ENCODE data around the gene MMD2. TPM values are rescaled to one million over a fixed set of nuclear protein-coding genes. Genes with fewer than 3 reads are reported as not detected.
A peak's percentile ranks its signal among the peaks of the same experiment; 100 is the strongest.
"Not testable (repeated sequence)": the region's sequence is repeated elsewhere in the genome, so short reads cannot be mapped to it uniquely, and the experiment has no call there.

The MMD2 gene
- total RNA-seq, 1 experiment from 2014 or later: not detected

DNA sequence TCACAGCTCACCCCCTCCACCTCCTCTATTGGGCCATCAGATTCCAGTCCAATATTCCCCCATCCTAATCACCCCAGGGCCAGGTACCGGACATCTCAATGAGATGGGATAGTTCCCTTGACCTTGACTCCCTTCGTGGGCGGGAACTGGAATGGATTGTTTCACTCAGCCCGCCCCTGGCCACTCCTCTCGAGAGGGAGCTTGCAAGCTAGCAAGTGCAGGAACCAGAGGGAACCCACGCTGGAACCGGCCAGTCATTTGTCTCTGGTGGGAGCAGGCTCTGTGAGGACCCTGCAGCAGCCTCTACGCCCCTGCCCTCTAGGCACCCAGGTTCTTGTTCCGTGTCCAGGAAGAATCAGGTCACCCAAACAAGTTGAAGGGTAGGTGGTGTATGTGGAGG lies 64.5 kb downstream of the MMD2 start:
- DNase-seq (ENCODE audit: low spot score): no peak

DNA sequence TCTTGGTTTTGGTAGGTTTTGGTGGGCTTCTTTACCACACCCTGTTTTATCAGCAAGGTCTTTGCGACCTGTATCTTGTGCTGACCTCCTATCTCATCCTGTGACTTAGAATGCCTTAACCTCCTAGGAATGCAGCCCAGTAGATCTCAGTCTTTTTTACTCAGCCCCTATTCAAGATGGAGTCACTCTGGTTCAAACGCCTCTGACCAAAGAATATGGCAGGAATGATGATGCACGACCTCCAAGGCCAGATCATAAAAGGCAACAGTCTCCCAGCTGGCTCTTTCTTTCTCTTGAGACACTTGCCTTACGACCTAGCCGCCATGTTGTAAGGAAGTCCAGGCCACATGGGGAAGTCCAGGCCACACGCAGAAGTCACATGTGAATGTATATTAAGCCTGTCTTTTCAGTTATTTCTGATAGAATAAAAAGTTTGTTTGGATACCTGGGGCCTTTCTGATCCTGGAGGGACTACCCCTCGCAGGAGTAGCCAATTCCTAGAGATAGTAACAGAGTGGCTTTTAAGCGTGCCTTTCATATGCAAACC lies 65.0 kb downstream of the MMD2 start:
- no peak for DNase-seq (ENCODE audit: low spot score)

DNA sequence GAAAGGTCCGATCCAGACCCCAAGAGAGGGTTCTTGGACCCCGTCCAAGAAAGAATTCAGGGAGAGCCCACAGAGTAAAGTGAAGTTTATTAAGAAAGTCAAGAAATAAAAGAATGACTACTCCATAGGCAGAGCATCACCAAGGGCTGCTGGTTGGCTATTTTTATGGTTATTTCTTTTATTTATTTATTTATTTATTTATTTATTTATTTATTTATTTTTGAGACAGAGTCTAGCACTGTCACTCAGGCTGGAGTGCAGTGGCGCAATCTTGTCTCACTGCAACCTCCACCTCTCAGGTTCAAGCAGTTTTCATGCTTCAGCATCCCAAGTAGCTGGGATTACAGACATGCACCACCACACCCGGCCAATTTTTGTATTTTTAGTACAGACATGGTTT lies 65.8 kb downstream of the MMD2 start:
- not testable (repeated sequence) for DNase-seq (ENCODE audit: low spot score)

DNA sequence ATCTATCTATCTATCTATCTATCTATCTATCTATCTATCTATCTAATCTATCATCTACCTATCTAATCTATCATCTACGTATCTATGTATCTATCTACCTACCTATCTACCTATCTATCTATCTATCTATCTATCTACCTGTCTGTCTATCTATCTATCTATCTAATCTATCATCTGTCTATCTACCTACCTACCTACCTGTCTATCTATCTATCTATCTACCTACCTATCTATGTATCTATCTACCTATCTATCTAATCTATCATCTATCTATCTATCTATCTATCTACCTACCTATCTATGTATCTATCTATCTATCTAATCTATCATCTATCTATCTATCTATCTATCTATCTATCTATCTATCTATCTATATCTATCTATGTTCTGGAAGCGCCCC lies 67.5 kb downstream of the MMD2 start:
- DNase-seq (ENCODE audit: low spot score): not testable (repeated sequence)

DNA sequence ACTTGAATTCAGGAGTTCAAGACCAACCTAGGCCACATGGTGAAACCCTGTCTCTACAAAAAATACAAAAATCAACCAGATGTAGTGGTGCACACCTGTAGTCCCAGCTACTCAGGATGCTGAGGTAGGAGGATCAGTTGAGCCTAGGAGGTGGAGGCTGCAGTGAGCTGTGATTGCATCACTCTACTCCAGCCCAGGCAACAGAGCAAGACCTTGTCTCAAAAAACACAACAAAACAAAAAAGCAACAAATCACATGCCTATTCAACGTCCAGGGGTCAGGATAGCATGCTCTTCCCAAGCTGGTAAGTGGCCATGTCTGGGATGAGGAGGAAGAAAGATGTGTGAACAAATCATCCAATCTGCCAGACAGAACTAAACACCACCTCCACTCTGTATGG lies 69.3 kb downstream of the MMD2 start:
- DNase-seq (ENCODE audit: low spot score): no peak

DNA sequence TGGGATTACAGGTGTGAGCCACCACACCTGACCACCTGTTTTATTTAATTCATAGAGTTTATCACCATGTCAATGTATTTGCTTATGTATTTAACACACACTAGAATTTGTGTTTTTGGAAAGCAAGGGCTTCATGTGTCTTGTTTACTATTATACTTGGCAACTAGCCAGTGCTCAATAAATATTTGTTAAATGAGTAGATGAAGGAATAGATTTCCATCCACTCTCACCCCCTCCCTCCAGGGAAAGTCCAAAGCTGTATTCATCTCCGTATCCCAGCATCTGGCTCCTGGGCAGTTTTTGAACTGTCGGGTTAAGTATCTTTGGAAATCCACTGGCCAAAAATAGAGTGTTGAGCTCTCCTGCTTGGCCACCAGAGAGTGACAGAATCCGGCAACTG lies 70.8 kb downstream of the MMD2 start:
- DNase-seq (ENCODE audit: low spot score): no peak

DNA sequence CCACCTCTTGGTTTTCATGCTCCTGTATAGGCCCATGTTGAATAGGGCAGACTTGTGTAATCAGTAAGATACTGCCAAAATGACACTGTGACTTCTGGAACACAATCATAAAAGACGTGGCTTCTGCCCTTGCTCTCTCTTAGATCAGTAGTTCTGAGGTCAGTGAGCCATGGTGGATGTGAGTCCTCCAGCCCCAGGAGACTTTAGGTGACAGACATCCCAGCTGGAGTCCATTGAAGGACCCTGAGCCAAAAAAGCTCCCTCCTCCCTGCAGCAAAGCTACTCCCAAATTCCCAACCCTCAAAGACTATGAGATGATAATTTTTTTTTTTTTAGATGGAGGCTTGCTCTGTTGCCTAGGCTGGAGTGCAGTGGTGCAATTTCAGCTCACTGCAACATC lies 72.3 kb downstream of the MMD2 start:
- no peak for DNase-seq (ENCODE audit: low spot score)

DNA sequence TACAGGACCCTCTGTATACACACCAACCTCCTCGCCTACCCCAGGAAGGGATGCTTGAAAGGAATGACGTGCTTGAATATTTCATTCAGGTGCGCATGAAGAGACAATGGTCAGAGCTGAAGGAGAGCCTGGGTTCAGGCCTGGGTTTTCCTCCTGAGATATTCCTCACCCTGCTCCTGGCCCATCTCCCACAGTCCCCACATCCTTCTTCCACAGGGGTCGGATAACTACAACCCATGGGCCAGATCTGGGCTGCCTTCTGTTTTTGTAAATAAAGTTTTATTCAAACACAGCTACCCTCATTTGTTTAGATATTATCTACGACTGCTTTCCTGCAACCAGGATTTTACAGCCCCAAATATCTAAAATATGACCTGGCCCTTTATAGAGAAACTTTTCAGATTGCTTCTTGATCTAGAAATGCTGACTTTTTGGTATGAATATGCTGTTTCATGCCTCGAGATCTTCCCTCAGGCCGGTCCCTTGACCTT lies 73.6 kb downstream of the MMD2 start:
- no peak for DNase-seq (ENCODE audit: low spot score)

DNA sequence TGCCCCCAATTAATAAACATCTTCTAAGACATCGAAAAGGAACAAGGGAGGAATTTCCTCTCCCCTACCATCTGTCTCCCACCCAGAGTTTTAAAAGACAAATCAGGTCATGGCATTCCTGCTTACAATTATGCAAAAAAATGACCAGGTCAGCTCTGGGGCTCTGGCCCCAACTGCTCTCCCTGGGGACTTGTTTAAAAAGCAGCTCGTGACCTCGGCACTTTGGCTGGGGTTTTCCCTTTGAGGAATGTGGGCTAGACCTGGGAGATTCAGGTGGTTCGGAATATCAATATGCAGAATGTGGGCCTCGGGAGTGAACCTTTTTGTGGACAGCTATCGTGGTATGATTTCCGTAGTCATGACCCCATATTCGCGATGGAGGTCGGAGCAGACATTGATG lies 74.8 kb downstream of the MMD2 start:
- no peak for DNase-seq (ENCODE audit: low spot score)

DNA sequence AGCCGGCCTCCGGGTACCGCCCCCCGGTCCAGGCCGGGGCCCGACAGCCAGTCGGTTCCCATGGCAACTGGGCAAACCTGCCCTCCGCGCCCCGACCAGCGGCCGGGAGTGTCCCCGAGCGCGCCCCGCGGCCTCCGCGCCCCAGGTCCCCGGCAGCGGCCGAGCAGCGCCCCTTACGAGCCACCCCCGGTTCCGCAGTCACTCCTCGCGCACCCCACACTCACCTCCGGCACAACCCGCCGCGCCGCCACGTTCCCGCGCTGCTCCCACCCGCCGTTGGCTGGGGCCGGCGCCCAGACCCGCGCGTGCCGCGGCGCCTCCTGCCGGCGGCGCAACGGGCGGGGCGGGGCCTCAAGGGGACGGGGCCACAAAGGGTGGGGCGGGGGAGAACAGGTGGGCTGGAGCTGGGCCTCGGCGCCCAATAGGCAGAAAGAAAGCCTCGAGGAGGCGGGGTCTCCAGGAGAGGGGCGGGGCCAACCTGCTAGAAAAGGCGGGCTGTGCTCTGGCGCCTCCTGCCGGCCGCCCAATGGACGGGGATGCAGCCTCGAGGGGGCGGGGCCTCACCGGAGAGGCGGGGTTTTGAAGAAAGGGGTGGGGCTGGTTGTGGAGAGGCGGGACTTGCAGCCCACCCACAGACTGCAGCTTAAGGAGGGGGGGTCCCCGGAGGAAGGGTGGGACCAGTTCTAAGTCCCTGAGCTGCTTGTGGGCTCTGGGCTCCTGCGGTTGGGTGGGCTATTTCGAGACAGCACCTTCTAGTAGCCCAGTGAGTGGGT lies 75.4 kb downstream of the MMD2 start, which contains the start of gene RADIL:
Gene RADIL (minus strand): TSS at position 345 of the 773 bp plus-strand sequence. CDS start 5,577 bp downstream, outside the sequence.
- DNase-seq (ENCODE audit: low spot score): peak; percentile 36

DNA sequence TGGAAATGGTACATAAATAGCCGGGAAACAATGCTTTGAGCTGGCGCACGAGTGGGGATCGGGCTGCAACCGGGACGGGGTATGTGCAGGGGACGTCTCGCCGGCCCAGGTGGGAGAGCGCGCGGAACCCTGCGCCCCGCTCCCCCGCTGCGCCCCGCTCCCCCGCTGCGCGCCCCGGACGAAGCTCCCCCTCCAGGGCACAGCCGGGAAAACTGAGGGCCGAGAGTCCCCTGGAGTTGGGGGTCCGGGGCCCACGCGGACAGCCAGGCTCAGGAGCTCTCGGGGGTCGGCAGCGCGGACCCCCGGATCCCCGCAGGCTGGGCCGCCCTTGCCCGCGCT lies 76.0 kb downstream of the MMD2 start:
- DNase-seq (ENCODE audit: low spot score): no peak

DNA sequence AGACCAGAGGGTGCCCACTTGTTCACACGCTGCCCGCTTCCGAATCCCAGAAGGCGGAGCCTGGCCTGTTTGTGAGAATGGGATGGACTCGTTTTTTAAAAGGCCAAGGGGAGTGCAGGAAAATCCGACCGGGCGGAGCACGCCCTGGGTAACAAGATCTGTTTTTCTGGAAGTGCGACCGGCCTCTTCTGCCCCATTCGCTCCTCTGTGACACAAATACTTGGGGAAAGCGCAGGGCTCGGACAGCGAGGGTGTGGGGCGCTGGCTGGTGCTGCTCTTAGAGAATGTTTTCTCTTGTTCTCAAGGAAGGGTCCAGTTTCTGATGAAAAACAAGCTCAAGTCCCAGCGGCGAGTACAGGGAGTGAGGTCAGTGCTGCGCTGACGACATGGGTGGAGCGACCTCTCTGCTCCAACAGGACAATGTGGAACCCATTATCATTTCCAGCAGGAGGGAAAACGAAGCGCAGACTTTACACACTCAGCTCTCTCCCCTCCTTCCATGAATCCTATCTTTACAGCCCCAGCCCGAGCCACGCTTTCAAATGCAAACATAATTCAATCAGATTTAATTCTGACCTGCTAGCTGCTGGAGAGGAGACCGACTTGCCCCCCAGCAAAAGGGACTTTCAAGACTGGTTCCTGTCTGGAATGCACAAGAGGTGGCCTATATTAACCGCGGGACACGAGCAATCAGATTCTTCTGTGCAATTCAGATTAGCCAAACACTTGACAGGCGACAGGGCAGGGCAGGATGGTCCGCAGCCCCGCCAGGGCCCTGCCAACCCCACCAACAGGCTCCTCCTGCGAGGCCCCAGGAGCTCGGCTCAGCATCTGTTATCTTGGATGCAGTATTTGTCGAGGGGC lies 76.6 kb downstream of the MMD2 start:
- DNase-seq (ENCODE audit: low spot score): no peak

DNA sequence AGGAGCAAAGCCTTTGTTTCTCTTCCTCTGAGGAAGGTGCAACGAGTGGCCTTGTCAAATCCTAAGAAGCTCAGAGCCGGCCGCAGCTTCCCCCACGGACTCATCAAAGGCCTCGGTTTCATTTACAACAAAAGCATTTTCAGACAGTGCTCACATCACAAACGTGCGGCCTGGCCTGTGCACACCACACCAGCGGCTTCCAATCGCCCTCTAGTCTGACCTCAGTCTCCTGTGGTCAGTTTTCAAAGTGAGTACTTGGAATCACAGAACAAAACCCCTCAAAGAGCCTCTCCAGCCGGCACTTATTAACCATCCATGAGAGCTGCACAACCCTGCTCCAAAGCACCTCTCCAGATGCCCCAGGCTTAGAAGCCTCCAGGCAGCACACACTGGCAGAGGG lies 78.8 kb downstream of the MMD2 start:
- no peak for DNase-seq (ENCODE audit: low spot score)

DNA sequence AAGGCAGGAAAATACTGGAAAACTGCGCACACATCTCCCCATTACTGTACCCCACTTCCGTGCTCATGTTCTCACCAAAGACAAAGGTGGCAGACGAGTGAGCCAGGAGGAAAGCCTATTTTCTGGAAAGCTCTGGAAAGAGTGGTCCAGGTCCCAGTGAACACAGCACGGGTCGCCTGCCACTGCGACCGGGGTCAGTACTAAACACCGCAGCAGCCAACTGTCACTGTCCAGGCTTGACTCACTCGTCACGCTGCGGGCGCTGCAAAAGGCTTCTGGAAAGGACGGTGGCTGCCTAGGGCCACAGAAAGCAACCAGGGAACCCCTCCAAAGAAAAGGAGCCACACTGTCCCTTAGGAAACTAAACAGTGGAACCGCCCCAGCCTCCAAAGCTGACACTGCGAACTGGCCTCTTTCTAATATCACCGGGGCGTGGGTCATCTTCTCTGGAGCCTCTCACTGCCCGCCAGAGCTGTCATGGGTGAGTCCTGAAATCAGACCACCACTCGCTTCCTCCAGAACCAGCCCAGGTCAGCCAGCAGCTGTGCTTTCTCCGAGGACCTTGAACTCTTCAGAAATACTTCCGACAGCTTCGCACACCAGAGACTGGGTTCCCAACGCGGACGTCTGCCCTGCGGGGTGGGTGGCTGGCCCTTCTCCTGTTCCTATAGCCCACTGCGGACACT lies 79.4 kb downstream of the MMD2 start:
- no peak for DNase-seq (ENCODE audit: low spot score)

DNA sequence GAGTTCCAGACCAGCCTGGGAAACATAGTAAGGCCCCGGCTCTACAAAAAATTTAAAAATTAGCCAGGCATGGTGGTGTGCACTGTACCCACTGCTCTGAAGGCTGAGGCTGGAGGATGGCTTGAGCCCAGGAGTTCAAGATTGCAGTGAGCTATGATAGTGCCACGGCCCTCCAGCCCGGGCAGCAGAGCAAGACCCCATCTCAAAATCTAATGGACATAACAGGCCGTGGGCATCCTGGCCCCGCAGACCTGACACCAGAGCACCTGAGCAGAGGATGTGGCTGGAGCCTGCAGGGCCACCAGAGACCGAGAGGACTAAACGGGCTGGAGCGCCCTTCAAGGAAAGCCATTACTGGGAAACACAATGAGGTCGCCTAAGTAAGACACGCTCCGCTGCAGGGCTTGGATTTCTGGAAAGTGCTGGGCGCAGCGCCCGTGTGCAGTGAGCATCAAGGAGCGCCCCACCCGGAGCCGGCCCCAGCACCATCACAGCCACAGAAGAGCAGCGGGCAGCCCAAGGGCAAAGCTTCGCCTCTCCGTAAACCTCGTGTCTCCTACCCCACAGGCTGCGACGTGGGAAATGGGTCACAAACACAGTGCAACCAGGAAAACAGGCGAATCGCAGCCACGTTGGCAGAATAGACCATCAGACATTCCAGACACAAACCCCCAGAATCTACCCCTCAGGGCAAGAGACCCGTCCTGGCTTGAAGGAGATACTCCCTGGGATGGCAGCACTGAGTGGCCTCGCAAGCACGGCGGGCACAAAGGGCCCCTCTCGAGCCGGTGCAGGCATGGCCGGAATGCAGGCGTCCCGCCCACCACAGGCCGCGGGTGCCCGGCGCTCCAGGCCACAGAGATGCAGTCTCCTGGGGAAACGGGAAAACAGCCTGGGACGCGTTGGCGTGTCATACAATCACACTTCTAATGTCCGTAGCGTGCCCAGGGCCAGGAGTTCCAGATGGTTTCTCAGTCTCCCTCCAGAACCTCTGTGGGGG lies 80.4 kb downstream of the MMD2 start:
- no peak for DNase-seq (ENCODE audit: low spot score)

DNA sequence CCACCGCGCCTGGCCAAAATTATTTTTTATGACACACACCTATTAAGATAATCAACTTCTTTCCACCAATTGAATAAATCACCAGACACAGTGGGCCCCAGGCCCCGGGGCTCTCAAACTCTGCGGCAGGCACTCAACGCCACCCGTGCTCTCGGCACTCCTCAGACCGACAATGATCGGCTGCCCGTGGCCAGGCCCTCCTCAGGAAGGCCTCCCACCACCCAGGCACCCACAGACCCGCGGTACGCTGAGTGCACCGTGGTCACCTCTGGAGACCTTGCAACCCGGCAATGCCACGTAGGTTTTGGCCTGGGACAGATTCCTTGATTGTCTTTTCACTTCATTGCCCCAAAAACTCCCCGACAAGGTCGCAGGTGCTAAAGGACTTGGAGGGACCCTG lies 82.4 kb downstream of the MMD2 start:
- no peak for DNase-seq (ENCODE audit: low spot score)

DNA sequence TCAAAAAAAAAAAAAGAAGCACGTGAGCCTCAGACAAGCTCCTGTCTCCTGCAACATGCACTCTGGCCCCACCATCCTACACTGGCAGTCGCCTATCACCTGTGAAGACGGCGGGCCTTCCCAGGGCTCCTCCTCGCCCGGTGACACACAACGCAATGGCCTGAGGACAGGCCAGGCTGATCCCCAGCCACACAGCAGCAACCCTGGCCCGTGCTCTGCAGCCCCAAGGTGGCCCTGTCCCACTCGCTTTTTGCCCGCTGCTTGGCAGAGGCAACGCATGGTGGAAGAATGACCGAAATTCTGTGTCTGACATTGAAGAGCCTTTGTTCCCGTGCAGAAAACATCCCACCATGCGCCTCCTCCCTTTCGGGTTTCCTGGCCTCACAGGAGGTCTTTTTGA lies 83.6 kb downstream of the MMD2 start:
- DNase-seq (ENCODE audit: low spot score): no peak

DNA sequence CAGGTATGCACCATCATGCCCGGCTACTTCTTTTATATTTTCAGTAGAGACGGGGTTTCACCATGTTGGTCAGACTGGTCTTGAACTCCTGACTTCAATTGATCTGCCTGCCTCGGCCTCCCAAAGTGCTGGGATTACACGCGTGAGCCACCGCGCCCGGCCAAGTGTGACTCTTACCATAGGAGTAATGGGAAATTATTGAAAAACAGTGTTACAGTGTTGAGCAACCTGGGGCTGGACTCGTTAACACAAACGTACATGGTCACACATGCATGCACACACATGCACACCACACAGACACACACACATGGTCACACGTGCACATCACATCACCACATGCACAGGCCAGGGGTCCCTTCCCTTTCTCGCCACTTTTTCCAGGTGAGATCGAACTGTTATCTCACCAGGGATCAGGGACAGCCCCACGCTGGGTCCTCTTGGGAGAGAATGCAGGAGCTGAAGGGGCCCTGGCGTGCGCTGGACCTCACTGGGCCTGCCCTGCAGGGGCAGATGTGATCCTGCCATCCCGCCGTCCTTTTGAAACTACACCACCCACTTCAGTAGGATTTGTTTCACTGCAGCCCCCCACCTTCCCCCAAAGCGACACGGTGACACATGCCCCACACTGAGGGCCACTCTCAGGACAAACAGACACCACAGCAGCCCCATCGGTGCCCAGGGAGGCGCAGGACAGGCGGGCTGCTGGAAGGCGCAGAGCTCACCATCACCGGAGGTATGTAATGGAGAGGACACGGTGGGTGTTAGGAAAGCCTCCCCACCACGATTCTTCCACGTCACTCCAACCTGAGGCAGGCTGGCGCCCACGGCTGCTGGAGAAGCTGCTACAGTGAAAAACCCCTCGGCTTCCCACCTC lies 85.7 kb downstream of the MMD2 start:
- DNase-seq (ENCODE audit: low spot score): no peak

DNA sequence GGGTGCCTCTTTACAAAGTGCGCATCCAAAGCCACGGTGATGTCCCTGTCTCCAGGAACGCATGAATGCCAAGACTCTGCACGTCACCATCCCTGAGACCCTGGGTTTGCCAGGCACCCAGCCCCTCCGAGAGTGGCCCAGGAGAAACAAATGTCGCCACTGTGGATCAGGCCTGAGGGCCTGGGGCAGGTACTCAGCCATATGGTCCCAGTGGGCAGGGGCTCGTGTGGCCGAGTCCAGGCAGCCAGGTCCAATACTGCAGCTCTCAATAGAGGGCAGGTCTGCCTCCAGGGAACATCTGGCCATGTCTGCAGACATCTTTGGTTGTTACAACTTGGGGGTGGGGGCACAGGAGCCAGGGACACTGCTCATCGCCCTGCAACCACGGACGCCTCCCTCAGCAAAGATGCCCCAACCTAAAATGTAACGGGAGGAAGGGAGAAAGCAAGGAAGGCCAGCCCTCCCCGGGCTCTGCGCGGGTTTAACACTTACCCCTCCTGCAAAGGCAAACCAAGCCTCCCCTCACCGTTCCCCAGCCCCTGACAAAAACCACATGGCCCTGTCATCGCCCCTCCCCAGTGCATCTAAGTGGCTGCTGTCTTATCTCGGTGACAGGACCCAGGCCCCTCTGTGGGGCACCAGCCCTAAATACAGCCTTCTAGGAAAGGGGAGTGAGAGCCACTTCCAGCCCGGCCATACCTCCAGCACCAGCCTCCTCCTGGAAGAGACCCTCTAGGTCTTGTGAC lies 86.9 kb downstream of the MMD2 start:
- no peak for DNase-seq (ENCODE audit: low spot score)

Data from HT-29 (cell line).